ENCODE data around the gene RUNDC1.

DNA sequence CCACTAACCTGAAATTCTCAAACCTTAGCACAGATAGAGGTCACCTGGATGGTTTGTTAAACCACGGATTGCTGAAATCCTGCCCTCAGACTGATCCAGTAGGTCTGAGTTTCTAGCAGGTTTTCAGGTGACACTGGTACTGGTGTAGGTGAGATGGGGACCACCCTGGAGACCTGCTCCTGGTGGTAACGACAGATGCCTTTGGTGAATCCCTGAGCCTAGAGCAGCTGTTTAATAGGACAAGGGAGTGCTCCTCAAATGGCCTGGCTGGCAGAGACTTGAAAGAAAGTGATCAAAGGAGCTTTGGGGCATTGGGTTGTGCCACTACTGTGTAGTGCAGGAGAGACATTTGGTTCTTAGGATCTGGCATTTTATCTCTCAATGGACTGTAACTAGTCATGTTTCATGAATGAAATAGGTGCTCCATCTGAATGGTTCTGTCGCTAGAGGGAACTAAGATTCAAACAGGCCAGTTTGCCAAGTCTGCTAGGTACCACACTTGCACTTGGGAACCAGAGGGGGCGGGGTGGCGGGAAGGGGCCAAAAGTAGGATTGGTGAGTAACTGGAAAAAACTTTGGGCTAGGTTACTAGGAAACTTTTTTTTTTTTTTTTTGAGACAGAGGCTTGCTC lies 23.3 kb downstream of the RUNDC1 start:
- TF ChIP-seq, protein P1, sequence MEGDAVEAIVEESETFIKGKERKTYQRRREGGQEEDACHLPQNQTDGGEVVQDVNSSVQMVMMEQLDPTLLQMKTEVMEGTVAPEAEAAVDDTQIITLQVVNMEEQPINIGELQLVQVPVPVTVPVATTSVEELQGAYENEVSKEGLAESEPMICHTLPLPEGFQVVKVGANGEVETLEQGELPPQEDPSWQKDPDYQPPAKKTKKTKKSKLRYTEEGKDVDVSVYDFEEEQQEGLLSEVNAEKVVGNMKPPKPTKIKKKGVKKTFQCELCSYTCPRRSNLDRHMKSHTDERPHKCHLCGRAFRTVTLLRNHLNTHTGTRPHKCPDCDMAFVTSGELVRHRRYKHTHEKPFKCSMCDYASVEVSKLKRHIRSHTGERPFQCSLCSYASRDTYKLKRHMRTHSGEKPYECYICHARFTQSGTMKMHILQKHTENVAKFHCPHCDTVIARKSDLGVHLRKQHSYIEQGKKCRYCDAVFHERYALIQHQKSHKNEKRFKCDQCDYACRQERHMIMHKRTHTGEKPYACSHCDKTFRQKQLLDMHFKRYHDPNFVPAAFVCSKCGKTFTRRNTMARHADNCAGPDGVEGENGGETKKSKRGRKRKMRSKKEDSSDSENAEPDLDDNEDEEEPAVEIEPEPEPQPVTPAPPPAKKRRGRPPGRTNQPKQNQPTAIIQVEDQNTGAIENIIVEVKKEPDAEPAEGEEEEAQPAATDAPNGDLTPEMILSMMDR (conservative IDR thresholded peaks at IDR 0.05 in 1 of 2, IDR thresholded peaks at IDR 0.05 in 1 of 2; ENCODE audit: low read depth in 1 of 2, low read length in 2 of 2), result no peak
- no peak for TF ChIP-seq EZH2 (IDR thresholded peaks at IDR 0.05; ENCODE audit: low read length, missing control alignments)
